ENCODE results near the gene MYO1G. TPM values are rescaled to one million over a fixed set of nuclear protein-coding genes. Genes with fewer than 3 reads are reported as not detected.

Gene MYO1G
- total RNA-seq, 1 experiment from 2014 or later = 0.57 TPM

- H3K18ac ChIP-seq (ENCODE audit: insufficient read length, low read depth, low read length) = peak overlapping the region; percentile 99
- H2BK15ac ChIP-seq (ENCODE audit: low read depth, low read length) = no peak overlapping the region; the same call in 1 of the 2 replicates
Measured at GRCh38 chr7:44999245-45000092, 20.7 kb upstream of the MYO1G start.

More at GRCh38 chr7:44999245-45000092, 20.7 kb upstream of the MYO1G start:
- Histone ChIP-seq H3K56ac (ENCODE audit: insufficient read length, low read depth, low read length) (no peak overlapping the region), H4K20me1 (ENCODE audit: control insufficient read depth, insufficient read depth, insufficient read length) (no peaks in the 10 kb centered on the region), H3K79me1 (ENCODE audit: insufficient read depth, low read depth, low read length, poor library complexity, severe bottlenecking) (no peaks in the 10 kb centered on the region), H2AFZ (ENCODE audit: low read length) (peak overlapping the region; percentile 99), H3K14ac (ENCODE audit: insufficient read depth, low read length) (peak overlapping the region; percentile 99), H3K79me2 (ENCODE audit: insufficient read depth, low read length) (peaks cover 4% of the 10 kb centered on the region; the same call in 1 of the 2 replicates), H2BK120ac (ENCODE audit: low read depth, low read length, poor library complexity, severe bottlenecking) (no peak overlapping the region), H4K8ac (replicated peaks; ENCODE audit: insufficient read length, low read depth, low read length) (no peak overlapping the region), H3K27ac (ENCODE audit: insufficient read length, low read depth, low read length) (peak overlapping the region; percentile 88), H3K4me2 (ENCODE audit: insufficient read depth, insufficient read length, low read length) (peak overlapping the region; percentile 75), H3K23ac (ENCODE audit: insufficient read length, low read depth, low read length) (no peak overlapping the region), H3K9me3 (ENCODE audit: control insufficient read depth, low read depth, low read length) (no peaks in the 10 kb centered on the region), H3K23me2 (ENCODE audit: insufficient read length, low read depth, low read length, poor library complexity, severe bottlenecking) (peaks cover 4% of the 10 kb centered on the region), H2BK5ac (ENCODE audit: insufficient read length, low read length) (no peak overlapping the region), H4K91ac (ENCODE audit: insufficient read length, low read depth, low read length) (no peak overlapping the region), H3K9ac (ENCODE audit: extremely low read depth, insufficient read length, low read length) (peak overlapping the region; percentile 95), H3K4me1 (ENCODE audit: insufficient read depth, low read length) (no peaks in the 10 kb centered on the region; the same call in 1 of the 2 replicates), H2AK5ac (ENCODE audit: insufficient read length, low read length) (no peak overlapping the region), H3K27me3 (ENCODE audit: insufficient read depth, low read length) (no peaks in the 10 kb centered on the region), H2BK12ac (ENCODE audit: insufficient read length, low read depth, low read length) (no peak overlapping the region), H4K5ac (ENCODE audit: insufficient read length, low read depth, low read length) (no peak overlapping the region), H2BK20ac (ENCODE audit: low read depth, low read length, poor library complexity, severe bottlenecking) (no peak overlapping the region), H3K4ac (ENCODE audit: low read depth, low read length) (no peak overlapping the region), H3T11ph (ENCODE audit: low read length) (no peak overlapping the region)
- Mint-ChIP-seq H3K4me3 (peak overlapping the region; percentile 94 to 97), H3K9me3 (no peaks in the 10 kb centered on the region), H3K27ac (peak overlapping the region; percentile 99 to 100 (median 100)), H3K4me1 (peaks cover 12 to 14% of the 10 kb centered on the region in 2 experiments), H3K27me3 (ENCODE audit: low read depth) (no peaks in the 10 kb centered on the region), H3K36me3 (ENCODE audit: insufficient read depth in 1 of 3, low read depth in 3 of 3) (no peaks in the 10 kb centered on the region; a peak in 1 of 7 replicates)
- peak; percentile 29; the same call in 2 of the 3 replicates for TF ChIP-seq CTCF (conservative IDR thresholded peaks at IDR 0.05)
- WGBS (ENCODE audit: extremely low coverage, insufficient read length, low lambda C conversion rate) = no CpG with 5 or more reads among the region's 66 CpGs
- peak; percentile 99 for DNase-seq

All from H9 (cell line).